G401.6 (cell line): Measurements from ENCODE around the gene C6orf52.

ENCODE experiments used
- FAIRE-seq: peaks from 2 replicates; lab custom pipeline; 2012; peaks lifted over from hg19 to GRCh38; lab: Jason Lieb, UNC

Gene C6orf52

DNA sequence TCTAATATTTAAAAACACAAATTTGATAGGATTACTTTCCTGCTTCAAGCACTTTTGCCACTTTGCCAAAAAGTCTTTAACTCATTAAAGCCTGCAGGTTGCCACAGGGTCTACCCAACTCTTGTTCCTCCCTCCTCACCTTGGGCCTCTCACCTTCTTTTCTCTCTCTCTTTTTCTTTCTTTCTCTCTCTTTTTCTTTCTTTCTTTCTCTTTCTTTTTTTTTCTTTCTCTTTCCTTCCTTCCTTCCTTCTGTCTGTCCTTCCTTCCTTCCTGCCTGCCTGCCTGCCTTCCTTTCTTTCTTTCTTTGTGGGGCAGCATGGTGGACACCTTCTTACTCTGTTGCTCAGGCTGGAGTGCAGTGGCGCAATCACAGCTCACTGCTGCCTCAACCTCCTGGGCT is 50.2 kb downstream of the C6orf52 start:
- FAIRE-seq, result no peak

DNA sequence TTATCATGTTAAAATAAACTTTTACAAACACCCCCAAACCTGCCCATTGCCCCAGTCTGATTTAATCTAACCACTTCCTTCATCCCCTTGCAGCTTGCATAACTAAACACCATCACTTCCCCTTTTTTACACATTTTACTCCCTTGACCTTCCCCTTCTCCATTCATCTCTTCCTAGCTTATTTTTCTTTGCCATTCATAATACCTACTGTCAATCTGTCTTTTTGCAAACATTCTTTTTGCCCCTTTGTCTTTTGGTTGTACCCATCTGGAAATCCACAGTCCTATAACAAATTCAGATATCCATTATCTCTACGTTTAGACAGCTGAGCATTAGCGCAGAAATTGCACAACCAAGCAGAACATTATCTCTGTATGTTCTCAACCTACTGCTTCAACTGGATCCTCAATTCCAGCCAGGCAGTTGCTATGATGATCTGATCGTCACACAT is 51.2 kb downstream of the C6orf52 start:
- FAIRE-seq, result no peak

DNA sequence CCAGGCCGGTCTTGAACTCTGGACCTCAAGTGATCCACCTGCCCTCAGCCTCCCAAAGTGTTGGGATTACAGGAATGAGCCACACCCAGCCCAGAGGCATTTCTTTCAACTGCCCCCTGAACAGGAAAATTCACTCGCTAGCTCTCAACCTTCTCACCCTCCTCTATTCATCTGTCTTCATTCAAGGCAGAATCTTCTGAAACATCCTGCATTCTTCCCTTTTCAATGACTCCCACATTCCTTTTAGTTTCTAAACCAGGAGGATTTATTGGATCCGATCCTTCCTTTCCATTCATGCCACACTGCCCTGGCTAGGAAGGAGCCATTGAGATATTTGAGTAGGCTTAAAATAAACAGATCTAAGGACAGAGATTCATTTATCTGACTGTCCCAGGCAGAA is 52.9 kb downstream of the C6orf52 start:
- no peak for FAIRE-seq

DNA sequence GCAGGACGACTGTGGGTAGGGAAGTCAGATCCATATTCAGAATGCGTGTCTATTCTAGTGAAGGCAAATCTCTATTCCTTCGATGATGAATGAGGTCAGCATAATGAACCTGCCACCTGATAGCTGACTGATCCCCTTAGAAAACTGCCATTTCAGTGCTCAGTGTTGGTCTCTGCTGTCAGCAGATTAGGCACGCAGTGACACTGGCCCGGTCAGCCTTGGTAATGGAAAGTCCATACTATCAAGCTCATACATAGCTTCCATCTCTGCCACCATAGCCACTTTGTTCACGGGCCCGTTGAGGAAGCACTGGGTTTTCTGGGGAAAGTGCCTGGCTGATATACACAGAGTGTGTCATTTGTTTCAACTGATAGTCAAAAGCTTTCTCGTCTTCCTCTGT is 54.0 kb downstream of the C6orf52 start:
- no peak for FAIRE-seq

DNA sequence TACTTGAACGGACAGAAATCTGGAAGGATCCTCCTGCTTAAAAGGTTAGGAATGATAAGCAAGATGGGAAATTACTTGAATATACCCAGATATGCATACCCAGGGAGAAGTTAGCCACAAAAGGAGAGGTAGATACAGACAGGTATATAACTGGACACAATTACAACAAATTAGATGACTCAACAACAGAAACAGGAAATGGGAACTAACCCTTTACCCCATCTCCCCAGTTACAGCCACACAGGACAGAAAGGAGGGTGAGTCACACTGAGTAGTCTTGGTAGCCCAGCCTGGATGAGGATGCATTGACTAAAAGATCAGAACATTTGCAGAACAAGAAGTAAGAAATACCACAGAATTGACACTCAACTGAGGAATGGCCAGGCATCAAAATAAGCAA is 61.2 kb downstream of the C6orf52 start:
- no peak for FAIRE-seq

DNA sequence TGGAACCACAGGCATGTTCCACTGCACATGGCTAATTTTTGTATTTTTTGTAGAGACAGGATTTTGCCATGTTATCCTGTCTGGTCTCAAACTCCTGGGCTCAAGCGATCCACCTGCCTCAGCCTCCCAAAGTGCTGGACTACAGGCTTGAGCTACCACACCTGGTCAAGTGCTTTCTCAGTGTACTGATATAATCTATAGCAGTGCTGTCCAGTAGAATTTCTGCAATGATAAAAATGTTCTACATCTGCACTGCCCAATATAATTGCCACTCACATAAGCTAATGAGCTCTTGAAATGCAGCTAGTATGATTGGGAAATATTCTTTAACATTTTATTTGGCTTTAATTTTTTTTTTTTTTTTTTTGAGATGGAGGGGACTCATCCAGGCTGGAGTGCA is 64.2 kb downstream of the C6orf52 start:
- no peak for FAIRE-seq

DNA sequence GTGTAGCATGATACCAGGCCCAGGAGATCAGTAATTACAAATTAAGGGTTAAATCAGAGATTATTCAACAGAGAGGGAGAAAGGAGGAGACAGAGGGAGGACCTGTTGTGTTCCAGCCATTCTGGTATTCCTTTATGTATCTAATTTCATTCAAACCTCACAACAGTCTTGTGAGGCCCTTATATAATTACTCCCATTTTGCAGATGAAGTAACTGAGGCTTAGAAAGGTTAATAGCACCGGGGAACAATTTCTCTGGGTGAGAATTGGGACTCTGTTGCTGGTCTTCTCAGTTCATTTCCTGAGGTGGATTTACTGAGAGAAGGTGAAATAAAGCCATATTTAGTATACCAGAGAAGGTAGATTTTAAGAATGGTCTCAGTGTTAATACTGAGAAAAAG is 66.6 kb downstream of the C6orf52 start:
- FAIRE-seq, result no peak

DNA sequence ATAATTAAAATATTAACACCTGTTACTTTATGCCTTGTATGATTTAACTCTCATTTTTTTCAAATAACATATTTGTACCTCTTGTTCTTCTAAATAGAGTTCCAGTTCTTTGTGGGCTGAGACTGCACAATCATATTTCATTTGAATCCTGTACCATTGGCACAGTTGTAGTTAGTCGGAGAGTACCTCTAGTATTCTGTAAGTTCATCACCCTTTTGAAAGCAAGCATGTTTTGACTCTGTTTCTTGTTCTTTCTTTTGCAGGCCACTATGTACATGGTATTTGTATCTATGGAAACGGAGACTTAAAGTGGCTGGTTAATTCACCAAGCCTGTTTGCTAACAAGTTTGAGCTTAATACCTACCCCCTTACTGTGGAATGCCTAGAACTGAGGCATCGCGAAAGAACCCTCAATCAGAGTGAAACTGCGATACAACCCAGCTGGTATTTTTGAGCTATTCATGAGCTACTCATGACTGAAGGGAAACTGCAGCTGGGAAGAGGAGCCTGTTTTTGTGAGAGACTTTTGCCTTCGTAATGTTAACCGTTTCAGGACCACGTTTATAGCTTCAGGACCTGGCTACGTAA is 68.2 kb downstream of the C6orf52 start:
- FAIRE-seq, result no peak

DNA sequence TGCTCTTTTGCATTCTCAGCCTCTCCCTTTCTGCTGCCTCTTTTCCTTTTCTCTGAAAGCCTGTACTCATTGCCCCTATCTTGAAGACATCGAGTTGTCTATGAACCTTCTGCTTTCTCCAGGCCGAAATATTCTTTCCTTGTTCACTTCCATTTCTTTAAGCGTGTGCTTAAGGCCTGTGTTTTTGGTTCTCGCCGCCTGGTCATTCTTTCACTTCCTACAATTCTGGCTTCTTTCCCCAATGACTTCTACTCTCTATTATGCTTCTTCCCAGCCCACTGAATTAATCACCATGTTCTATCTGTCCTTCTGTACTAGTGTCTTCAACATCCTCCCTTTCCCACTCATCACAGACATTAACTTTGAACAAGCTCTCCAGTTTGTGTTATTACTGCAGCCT is 69.6 kb downstream of the C6orf52 start:
- FAIRE-seq, result no peak

DNA sequence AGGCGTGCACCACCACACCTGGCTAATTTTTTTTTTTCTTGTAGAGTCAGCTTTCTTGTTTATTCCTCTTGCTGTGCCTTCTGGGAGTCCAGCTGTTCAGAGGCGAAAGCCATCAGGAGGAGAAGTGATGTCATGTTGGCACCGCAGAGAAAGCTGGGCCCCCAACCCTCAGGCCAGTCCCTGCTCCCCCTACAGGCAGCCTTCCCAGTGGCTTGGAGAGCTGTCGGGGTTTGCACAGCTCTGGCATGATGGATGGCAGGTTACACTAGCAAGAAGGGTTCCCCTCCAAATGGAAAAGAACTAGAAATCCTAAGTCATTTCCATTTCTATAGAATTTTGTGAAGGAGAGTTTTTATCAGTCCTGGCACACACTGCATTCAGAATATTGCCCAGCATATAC is 72.6 kb downstream of the C6orf52 start:
- no peak for FAIRE-seq
